ENCODE measurements around the gene SEPTIN10. TPM values are rescaled to one million over a fixed set of nuclear protein-coding genes. Genes with fewer than 3 reads are reported as not detected.
"Not testable (repeated sequence)": the region's sequence is repeated elsewhere in the genome, so short reads cannot be mapped to it uniquely, and the experiment has no call there.

Gene SEPTIN10
- total RNA-seq, 1 donor from 2014 or later, result 57.4 TPM

- intact Hi-C loops (cut with DNase I), result loop anchor here (5.0 kb wide), 2 partner anchors 64 to 81 kb away; no protein-coding TSS in a partner anchor
- no peak for DNase-seq (ENCODE audit: low spot score)
These were observed 2.2 kb downstream of the SEPTIN10 start for GRCh38 chr2:109611467-109612095.

DNA sequence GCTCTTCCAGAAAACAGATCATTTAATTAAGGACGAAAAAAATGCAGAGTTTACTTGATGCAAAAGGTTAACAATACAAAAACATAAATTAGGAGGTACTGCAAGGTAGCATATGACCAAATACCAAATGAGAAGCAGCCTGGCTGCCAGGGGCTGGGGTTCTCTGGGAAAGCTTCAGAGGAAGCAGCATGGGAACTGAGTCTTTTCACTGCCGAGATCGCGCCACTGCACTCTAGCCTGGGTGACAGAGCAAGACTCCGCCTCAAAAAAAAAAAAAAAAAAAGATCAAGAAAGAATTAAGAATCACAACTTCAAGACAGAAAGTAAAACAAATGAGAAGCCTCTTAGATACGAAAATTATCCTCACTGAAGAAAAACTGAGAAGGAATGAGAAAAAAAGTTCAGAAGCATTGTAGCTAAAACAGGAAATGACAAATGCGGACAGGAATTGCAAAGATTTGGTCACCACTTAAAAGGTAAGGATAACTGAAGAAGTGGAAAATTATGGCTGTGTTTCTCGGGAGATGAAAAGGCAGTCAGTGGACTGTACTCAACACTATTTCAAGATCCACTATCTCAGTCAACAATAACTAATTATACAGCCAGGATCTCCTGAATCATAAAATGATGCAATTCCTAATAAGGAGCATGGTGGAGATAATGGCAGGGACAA is 4.3 kb downstream of the SEPTIN10 start:
- intact Hi-C loops (cut with DNase I), result loop anchor here (5.0 kb wide), 2 partner anchors 62 to 83 kb away; no protein-coding TSS in a partner anchor
- DNase-seq (ENCODE audit: low spot score), result no peak

DNA sequence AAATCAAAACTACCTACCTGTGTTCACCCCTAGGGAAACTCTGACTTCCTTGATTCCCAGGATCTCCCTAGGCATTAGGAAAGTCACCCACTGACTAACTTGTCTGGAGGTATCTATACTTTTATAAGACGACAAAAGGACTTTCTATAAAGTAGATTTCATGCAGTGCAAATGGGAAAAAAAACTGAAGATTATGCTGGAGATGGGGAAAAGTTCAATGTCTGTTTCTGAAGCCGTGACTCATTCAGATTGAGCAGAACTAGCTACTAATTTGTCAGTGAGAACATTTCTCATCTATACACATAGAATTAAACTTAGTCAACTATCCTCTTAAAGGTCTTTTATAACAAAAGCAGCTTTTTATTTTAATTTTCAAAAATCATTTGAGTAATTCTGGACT is 6.0 kb downstream of the SEPTIN10 start:
- no peak for DNase-seq (ENCODE audit: low spot score)
- intact Hi-C loops (cut with DNase I), result no loop called here

- no peak for DNase-seq (ENCODE audit: low spot score)
- intact Hi-C loops (cut with DNase I), result no loop called here
These were observed 9.2 kb downstream of the SEPTIN10 start for GRCh38 chr2:109604597-109604996.

DNA sequence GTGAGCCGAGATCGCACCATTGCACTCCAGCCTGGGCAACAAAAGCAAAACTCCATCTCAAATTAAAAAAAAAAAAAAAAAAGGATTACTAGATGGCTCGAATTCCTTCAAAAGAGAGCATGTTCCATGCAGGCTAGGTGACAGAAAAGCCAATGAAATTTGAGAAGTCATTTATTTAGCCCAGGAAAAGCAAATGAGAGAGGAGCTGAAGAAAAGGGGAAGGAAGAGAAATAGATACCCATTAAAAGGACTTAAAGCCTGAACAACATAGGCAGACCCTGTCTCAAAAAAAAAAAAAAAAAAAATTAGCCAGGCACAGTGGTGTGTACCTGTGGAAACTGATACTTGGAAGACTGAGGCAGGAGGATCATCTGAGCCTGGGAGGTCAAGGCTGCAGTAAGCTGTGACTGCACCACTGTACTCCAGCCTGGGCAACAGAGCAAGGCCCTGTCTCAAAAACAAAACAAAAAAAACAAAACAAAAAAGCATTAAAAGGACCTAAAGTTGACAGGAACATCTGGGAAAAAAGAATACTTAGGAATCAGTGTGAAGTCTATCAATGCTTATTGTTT is 11.1 kb downstream of the SEPTIN10 start:
- intact Hi-C loops (cut with DNase I), result no loop called here
- DNase-seq (ENCODE audit: low spot score), result no peak

DNA sequence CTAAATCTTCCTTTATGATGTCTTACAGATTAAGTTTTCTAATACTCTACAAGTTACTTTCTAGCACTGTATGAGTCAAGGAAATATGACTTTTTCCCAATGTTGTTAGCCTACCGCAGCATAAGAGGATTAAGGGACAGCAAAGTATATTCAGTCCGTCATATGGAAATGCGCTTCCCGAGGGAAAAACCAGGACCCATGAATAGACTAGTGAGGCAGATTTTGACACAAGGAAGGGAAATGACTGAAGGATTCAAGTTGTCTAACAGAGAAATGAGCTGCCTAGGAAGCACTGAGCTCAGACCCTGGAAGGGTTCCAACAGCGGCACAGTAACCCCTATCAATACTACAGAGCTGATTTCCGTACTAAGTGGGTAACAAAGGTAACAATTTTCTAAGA is 12.0 kb downstream of the SEPTIN10 start:
- intact Hi-C loops (cut with DNase I), result no loop called here
- DNase-seq (ENCODE audit: low spot score), result no peak

GRCh38 chr2:109597283-109597682 is 16.5 kb downstream of the SEPTIN10 start:
- no peak for DNase-seq (ENCODE audit: low spot score)
- intact Hi-C loops (cut with DNase I), result no loop called here

GRCh38 chr2:109595644-109596043 is 18.1 kb downstream of the SEPTIN10 start:
- intact Hi-C loops (cut with DNase I), result no loop called here
- DNase-seq (ENCODE audit: low spot score), result no peak

- DNase-seq (ENCODE audit: low spot score), result no peak
- intact Hi-C loops (cut with DNase I), result no loop called here
These were observed 19.4 kb downstream of the SEPTIN10 start for GRCh38 chr2:109594246-109594885.

DNA sequence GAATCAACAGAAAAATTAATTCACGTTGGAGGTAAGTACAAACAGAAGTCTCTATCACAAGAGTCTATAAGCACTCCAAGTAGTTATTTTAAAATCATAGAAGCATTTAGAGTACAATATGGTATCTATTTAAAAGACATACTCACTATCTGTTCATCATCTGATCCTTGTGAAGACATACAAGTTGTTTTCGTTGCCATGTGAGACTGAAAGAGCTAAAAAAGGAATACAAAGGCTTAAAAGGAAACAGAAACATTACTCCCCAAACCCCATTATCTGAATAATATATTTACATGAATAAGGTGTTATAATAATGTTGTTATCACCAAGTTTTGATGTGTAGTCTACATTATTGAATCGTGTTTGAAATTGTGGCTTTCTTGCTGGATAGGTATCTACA is 20.9 kb downstream of the SEPTIN10 start:
- no peak for DNase-seq (ENCODE audit: low spot score)
- intact Hi-C loops (cut with DNase I), result no loop called here

- DNase-seq (ENCODE audit: low spot score), result no peak
- intact Hi-C loops (cut with DNase I), result no loop called here
These were observed 22.6 kb downstream of the SEPTIN10 start for GRCh38 chr2:109591206-109591605.

- no peak for DNase-seq (ENCODE audit: low spot score)
- intact Hi-C loops (cut with DNase I), result no loop called here
These were observed 27.1 kb downstream of the SEPTIN10 start for GRCh38 chr2:109586687-109587086.

DNA sequence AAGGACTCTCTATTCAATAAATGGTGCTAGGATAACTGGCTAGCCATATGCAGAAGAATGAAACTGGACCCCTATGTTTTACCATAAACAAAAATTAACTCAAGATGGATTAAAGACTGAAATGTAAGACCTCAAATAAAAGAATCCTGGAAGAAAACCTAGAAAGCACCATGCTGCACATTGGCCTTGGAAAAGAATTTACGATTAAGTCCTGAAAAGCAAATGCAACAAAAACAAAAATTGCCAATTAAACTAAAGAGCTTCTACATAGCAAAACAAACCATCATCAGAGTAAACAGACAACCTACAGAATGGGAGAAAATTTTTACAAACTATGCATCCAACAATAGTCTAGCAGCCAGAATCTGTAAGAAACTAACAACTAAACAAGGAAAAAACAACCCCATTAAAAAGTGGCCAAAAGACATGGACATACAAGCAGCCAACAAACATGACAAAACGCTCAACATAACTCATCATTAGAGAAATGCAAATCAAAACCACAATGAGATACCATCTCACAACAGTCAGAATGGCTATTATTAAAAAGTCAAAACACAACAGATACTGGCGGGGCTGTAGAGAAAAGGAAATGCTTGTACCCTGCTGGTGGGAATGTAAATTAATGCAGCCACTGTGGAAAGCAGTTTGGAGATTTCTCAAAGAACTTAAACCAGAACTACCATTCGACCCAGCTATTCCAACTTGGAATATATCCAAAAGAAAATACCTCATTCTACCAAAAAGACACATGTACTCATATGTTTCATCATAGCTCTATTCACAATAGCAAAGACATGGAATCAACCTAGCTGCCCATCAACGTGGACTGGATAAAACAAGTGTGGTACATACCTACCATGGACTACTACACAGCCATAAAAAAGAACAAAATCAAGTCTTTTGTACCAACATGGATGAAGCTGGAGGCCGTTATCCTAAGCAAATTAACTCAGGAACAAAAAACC is 30.6 kb downstream of the SEPTIN10 start:
- intact Hi-C loops (cut with DNase I), result no loop called here
- no peak for DNase-seq (ENCODE audit: low spot score)

GRCh38 chr2:109577630-109578029 is 36.1 kb downstream of the SEPTIN10 start:
- intact Hi-C loops (cut with DNase I); DNase-seq (ENCODE audit: low spot score): not testable (repeated sequence)

DNA sequence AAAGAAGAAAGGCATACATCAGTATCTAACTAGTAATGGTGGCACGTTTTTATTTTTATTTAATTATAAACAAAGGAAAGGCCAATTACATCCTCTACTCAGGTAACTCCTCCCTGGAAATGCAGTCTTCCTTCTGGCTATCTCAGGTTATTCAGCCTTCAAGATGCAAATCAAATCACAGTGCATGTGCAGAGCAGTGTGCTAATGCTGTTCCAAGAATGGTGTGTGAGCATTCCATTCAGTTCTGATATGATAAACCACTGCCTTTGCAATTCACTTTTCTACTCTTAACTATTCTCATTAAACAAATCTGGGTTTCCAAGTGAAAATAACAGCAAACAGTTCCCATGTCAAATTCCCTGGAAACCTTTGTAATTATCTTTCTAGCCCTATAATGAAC is 38.4 kb downstream of the SEPTIN10 start:
- no peak for DNase-seq (ENCODE audit: low spot score)
- intact Hi-C loops (cut with DNase I), result no loop called here

DNA sequence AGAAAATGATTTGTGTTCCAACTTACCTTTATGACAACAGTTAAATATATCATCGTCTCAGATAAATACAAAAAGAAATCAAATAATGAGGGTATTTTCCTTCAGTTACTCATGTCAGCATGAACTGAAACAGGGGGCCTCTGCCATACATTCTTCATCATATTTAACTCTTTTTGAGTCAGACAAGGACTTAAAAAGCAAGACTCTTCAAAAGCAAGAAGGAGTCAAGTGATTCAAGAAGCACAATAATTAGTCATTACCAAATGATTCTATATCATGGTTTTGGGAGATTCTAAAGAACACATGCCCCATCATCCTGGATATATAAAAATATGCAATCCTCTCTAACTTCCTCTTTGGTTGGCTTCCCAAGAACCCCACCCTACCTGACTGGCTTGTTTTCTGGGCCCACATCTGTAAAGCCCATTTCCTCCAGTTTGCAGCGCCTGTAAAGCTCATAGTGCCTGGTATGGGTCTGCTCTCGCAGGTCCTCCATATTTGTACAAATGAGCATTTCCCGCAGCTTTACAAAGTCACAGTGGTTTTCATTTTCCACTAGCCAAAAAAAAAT is 49.7 kb downstream of the SEPTIN10 start:
- intact Hi-C loops (cut with DNase I), result no loop called here
- DNase-seq (ENCODE audit: low spot score), result no peak

- intact Hi-C loops (cut with DNase I), result no loop called here
- no peak for DNase-seq (ENCODE audit: low spot score)
These were observed 50.5 kb downstream of the SEPTIN10 start for GRCh38 chr2:109563288-109563687.

DNA sequence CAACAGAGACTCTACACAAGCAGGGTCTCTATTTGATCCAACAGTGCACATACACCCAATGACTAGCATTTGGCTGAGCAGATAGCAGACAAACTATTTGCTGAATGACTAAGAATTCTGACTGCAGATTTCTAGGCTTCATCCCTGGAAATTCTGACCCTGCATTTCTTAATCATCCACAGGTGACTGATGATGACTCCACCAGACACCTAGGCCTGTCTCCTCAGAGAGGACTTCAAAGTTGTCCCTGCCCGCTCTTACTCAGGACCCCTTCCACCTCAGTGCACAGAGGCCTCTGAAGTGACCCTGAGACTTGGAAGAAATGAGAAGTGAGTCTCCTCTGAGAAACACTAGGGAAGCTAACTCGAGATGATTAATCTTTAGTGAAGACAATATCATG is 51.3 kb downstream of the SEPTIN10 start:
- intact Hi-C loops (cut with DNase I), result no loop called here
- DNase-seq (ENCODE audit: low spot score), result no peak

DNA sequence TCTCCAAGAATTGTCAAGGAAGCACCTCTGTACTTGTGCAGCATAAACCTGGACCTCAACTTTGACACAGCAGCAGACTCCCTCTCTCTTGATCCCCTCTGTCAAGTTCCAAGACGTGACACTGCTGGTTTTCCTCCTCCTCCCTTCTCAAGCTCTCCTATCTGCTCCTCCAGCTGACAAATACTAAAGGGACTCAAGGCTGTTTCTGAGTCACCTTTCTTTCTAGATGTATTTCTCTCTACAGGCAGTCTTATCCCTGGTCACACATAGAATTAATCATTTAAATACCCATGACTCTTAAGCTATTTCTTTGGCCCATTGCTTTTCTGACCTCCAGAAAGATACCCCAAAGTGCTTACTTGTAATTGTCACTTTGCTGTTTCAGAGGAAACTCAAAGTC is 53.5 kb downstream of the SEPTIN10 start:
- DNase-seq (ENCODE audit: low spot score), result no peak
- intact Hi-C loops (cut with DNase I), result no loop called here

Data from cardiac septum (tissue), 1 donor.